ENCODE measurements around the gene BCAS1.

- TF ChIP-seq ZNF324 (tag by site-specific recombination; IDR thresholded peaks at IDR 0.05) (no peak), ZNF654 (tag by site-specific recombination; IDR thresholded peaks at IDR 0.05; ENCODE audit: low read depth) (no peak), ZNF138 (tag by site-specific recombination; IDR thresholded peaks at IDR 0.05; ENCODE audit: borderline replicate concordance) (no peak), CTCF (tag by site-specific recombination; IDR thresholded peaks at IDR 0.05) (no peak), ZNF707 (tag by site-specific recombination; IDR thresholded peaks at IDR 0.05) (no peak), TSHZ1 (tag by site-specific recombination; IDR thresholded peaks at IDR 0.05; ENCODE audit: borderline replicate concordance) (no peak), ZFP37 (tag by site-specific recombination; IDR thresholded peaks at IDR 0.05) (no peak)
Measured at GRCh38 chr20:54085910-54086309, 15.5 kb upstream of the BCAS1 start.

All from HEK293 (cell line).